Endometrial microvascular endothelial cells (primary cell): ENCODE results near the gene PPP2R3A. TPM values are rescaled to one million over a fixed set of nuclear protein-coding genes. Genes with fewer than 3 reads are reported as not detected.
"Not testable (repeated sequence)": the region's sequence is repeated elsewhere in the genome, so short reads cannot be mapped to it uniquely, and the experiment has no call there.

Source experiments
- in situ Hi-C: cut with HindIII; loops from 2 replicates; pipeline ENCODE4 v1.10.0; 2017; ENCODE audit warnings: low sequenced_read_pairs, low pct_unique_long_range_greater_than_20kb; ENCODE audit errors: inconsistent ontology term
- total RNA-seq: library from RNA; depleted of rRNA; stranded (reverse); fragments of >200 nt; gene quantifications from one replicate; pipeline ENCODE4 v1.2.3, GENCODE V29; 2015; ENCODE audit errors: inconsistent ontology term

The PPP2R3A gene
- total RNA-seq, 1 donor from 2014 or later: 14.1 TPM

GRCh38 chr3:136135039-136135802 lies 169.7 kb downstream of the PPP2R3A start:
- in situ Hi-C loops: no loop called here

DNA sequence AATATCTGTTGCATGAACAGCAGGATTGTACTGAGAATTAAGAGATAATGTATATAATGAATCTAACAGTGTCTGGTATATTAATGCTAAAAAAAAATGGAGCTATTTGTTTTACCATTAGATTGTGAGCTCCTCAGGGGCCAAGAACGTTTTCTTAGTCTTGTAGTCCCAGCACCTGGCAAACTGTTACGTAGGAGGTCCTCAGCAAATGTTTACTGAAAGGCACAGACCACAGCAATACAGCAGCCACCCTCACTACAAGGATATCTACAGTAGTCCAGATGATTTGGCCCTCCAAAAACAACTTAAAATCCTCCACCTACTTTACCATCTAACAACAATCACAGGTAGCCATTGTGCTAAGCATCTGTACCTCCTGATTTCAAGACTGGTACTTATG lies 170.9 kb downstream of the PPP2R3A start:
- in situ Hi-C loops: no loop called here

- in situ Hi-C loops: no loop called here
Observed at GRCh38 chr3:136141291-136141785, 175.8 kb downstream of the PPP2R3A start.

- in situ Hi-C loops: no loop called here
Observed at GRCh38 chr3:136141891-136142290, 176.4 kb downstream of the PPP2R3A start.

- in situ Hi-C loops: no loop called here
Observed at GRCh38 chr3:136142592-136142991, 177.1 kb downstream of the PPP2R3A start.

GRCh38 chr3:136144397-136144796 lies 178.9 kb downstream of the PPP2R3A start:
- in situ Hi-C loops: not testable (repeated sequence)

DNA sequence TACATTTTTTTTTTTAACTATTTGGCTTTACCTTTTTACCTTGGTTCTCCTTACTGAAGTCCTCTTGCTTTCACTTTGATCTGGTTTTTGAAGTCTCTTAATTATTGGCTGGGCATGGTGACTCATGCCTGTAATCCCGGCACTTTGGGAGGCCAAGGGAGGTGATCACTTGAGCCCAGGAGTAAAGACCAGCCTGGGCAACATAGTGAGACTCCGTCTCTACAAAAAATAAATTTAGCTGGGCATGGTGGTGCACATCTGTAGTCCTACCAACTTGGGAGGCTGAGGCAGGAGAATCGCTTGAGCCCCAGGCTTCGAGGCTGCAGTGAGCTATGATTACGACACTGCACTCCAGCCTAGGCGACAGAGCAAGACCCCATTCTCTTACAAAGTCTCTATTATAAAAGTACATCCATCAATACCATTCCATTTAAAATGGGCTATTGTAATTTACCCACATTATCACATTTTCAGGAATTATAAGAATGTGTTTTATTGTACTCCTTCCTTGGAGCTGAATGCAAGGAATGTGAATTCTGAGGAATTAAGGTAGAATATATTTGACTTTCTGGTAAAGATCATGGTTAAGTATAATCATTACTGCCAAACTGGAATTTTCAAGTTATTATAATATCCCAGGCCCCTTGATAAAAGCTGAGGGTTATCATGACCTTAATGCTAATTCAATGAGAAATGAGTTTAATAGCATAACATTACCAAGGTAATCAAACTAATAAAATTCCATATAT lies 181.6 kb downstream of the PPP2R3A start:
- in situ Hi-C loops: no loop called here

DNA sequence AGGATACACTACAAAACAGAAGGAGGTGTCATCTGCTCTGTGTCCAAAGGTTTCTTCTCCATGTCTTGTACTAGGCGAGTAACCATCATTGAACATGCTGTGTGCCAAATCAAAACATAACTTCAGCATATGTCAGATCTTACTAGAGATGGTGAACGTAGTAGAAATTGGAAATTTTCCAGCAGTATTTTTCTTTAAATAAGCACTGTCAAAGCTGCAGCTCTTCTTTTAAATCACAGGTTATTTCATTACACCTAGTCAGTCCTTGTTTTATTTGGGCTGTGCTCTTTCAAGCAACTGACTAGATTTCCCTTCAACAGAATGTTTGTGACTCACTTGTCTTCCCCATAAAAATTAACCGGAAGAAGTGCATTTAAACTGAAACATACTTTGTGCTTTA lies 184.1 kb downstream of the PPP2R3A start:
- in situ Hi-C loops: no loop called here

- in situ Hi-C loops: no loop called here
Observed at GRCh38 chr3:136151219-136151618, 185.7 kb downstream of the PPP2R3A start.

- in situ Hi-C loops: no loop called here
Observed at GRCh38 chr3:136152176-136152843, 186.8 kb downstream of the PPP2R3A start.

DNA sequence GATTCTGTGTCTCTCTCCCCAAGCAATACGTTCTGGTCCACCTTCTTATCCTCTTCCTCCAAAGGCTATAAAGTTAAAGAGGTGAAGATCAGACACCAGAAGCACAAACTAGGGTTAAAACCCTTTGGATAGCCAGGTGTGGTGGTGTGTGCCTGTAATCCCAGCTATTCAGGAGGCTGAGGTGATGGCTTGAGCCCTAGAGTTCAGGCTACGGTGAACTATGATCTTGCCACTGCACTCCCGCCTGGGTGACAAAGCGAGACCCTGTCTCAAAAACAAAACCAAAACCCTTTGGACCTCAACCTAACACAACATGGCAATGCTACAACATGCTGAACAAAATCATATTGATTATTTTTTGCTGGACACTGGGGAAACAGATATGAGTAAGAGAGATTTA lies 187.4 kb downstream of the PPP2R3A start:
- in situ Hi-C loops: no loop called here

- in situ Hi-C loops: no loop called here
Observed at GRCh38 chr3:136161516-136161915, 196.0 kb downstream of the PPP2R3A start.

GRCh38 chr3:136162322-136162721 lies 196.8 kb downstream of the PPP2R3A start:
- in situ Hi-C loops: no loop called here

DNA sequence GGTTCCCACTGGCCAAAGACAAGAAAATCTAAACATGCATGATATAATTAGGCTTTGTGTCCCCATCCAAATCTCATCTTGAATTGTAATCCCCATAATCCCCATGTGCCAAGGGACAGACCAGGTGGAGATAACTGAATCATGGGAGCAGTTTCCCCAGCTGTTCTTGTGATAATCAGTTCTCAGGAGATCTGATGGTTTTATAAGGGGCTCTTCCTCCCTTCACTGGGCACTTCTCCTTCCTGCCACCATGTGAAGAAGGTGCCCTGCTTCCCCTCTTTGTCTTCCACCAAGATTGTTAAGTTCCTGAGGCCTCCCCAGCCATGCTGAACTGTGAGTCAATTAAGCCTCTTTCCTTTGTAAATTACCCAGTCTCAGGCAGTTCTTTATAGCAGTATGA lies 198.1 kb downstream of the PPP2R3A start:
- in situ Hi-C loops: not testable (repeated sequence)

DNA sequence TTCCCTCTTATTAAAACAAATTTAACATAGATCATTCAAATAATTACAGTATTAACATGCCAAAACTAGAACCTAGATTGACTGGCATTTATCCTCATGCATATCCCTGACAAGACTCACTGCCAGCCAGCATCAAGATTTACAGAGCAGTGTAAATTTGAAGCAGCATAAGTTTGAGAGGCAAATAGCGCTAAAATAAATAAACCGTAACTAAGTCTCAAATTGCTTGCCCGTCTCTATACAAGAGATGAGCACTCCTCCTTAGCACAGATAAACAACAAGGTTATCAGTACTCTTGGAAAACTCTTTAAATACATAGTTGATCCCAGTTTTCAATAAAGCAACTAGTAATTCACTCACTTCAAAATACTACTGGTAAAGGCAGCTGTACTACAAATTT lies 201.0 kb downstream of the PPP2R3A start:
- in situ Hi-C loops: no loop called here

GRCh38 chr3:136168236-136168635 lies 202.7 kb downstream of the PPP2R3A start:
- in situ Hi-C loops: not testable (repeated sequence)

DNA sequence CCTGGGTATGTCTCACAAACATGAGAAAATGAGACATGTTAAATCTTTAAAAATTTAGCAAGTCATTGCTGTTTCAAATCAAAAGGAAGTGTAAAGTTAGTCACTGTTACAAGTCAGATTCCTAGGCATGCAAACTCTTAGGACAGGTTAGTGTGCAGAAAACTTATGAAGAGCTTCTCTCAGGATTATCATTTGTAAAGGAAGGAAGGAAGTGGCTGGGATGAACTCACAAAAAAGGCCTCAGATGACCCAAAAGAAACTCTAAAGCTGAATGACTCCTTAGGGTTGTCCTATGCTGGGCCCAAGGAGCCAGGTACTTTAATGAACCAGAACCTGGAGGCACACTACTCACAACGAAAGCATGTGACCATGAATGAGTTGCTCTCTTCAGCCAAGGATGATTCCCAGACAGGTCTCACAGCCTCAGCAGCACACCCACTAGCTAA lies 205.6 kb downstream of the PPP2R3A start:
- in situ Hi-C loops: no loop called here

- in situ Hi-C loops: no loop called here
Observed at GRCh38 chr3:136173939-136174490, 208.5 kb downstream of the PPP2R3A start.

- in situ Hi-C loops: no loop called here
Observed at GRCh38 chr3:136177876-136178275, 212.3 kb downstream of the PPP2R3A start.
